Muscle layer of colon (tissue), 2 donors: ENCODE data around the gene STRADB.

Experiments
- H3K27ac ChIP-seq: one replicate; pipeline ENCODE4 v1.7.0; 2013; ENCODE audit warnings: low read depth, mild to moderate bottlenecking, low read length, moderate library complexity
- H3K27me3 ChIP-seq, 2 donors: one replicate each; pipeline ENCODE4 v1.7.0; 2013; ENCODE audit warnings: low read length in 2 of 2, mild to moderate bottlenecking in 2 of 2; ENCODE audit not compliant: insufficient read depth in 2 of 2, control insufficient read depth in 1 of 2
- H3K36me3 ChIP-seq: one replicate; pipeline ENCODE4 v1.7.0; 2013; ENCODE audit warnings: mild to moderate bottlenecking, low read length; ENCODE audit not compliant: insufficient read depth
- H3K4me1 ChIP-seq: one replicate; pipeline ENCODE4 v1.7.0; 2013; ENCODE audit warnings: mild to moderate bottlenecking, low read length; ENCODE audit not compliant: insufficient read depth
- H3K4me3 ChIP-seq, 2 donors: one replicate each; pipeline ENCODE4 v1.7.0; 2013; ENCODE audit warnings: low read length in 2 of 2, low read depth in 1 of 2, mild to moderate bottlenecking in 1 of 2, moderate library complexity in 1 of 2
- H3K9ac ChIP-seq: one replicate; pipeline ENCODE4 v1.7.0; 2013; ENCODE audit warnings: low read length
- H3K9me3 ChIP-seq: one replicate; pipeline ENCODE4 v1.7.0; 2013; ENCODE audit warnings: mild to moderate bottlenecking, low read length
- donor health status: abdominal sarcoma.
- donor health status: Adenocarcinoma of cecum.

STRADB gene

GRCh38 chr2:201450954-201451291 is 617 bp upstream of the STRADB start:
- H3K9me3 ChIP-seq = no peaks in the 10 kb centered on the region
- peaks cover 13% of the 10 kb centered on the region for H3K4me1 ChIP-seq
- no peaks in the 10 kb centered on the region for H3K36me3 ChIP-seq
- H3K27me3 ChIP-seq = no peaks in the 10 kb centered on the region
- H3K9ac ChIP-seq = peak overlapping the region; percentile 59
- H3K4me3 ChIP-seq = peak overlapping the region; percentile 94 to 97
- H3K27ac ChIP-seq = peak overlapping the region; percentile 96

- Histone ChIP-seq H3K4me3 (peak overlapping the region; percentile 94 to 97), H3K27me3 (no peaks in the 10 kb centered on the region), H3K36me3 (no peaks in the 10 kb centered on the region), H3K27ac (peak overlapping the region; percentile 83), H3K9ac (no peak overlapping the region), H3K4me1 (peaks cover 13% of the 10 kb centered on the region), H3K9me3 (no peaks in the 10 kb centered on the region)
Observed at GRCh38 chr2:201452058-201452921, 750 bp downstream of the STRADB start.

- Histone ChIP-seq H3K4me3 (peak overlapping the region in 1 of 2 donors; percentile 94), H3K27me3 (no peaks in the 10 kb centered on the region), H3K4me1 (peaks cover 13% of the 10 kb centered on the region), H3K9ac (no peak overlapping the region), H3K27ac (no peak overlapping the region), H3K36me3 (no peaks in the 10 kb centered on the region), H3K9me3 (no peaks in the 10 kb centered on the region)
Observed at GRCh38 chr2:201452922-201453643, 1.5 kb downstream of the STRADB start.

GRCh38 chr2:201458381-201458780 is 6.8 kb downstream of the STRADB start:
- Histone ChIP-seq H3K27ac (no peak overlapping the region), H3K9ac (no peak overlapping the region), H3K36me3 (peaks cover 22% of the 10 kb centered on the region), H3K27me3 (no peaks in the 10 kb centered on the region), H3K4me1 (no peaks in the 10 kb centered on the region), H3K9me3 (no peaks in the 10 kb centered on the region), H3K4me3 (no peak overlapping the region)

- no peak overlapping the region for H3K4me3 ChIP-seq
- H3K36me3 ChIP-seq = peaks cover 30% of the 10 kb centered on the region
- no peak overlapping the region for H3K27ac ChIP-seq
- H3K27me3 ChIP-seq = no peaks in the 10 kb centered on the region
- no peaks in the 10 kb centered on the region for H3K9me3 ChIP-seq
- H3K4me1 ChIP-seq = peaks cover 3% of the 10 kb centered on the region
- H3K9ac ChIP-seq = no peak overlapping the region
Observed at GRCh38 chr2:201460532-201460931, 9.0 kb downstream of the STRADB start.

- no peaks in the 10 kb centered on the region for H3K27me3 ChIP-seq
- H3K9me3 ChIP-seq = no peaks in the 10 kb centered on the region
- peaks cover 33% of the 10 kb centered on the region for H3K36me3 ChIP-seq
- no peak overlapping the region for H3K4me3 ChIP-seq
- H3K27ac ChIP-seq = peak overlapping the region; percentile 10
- peaks cover 5% of the 10 kb centered on the region for H3K4me1 ChIP-seq
- H3K9ac ChIP-seq = no peak overlapping the region
Observed at GRCh38 chr2:201464547-201464946, 13.0 kb downstream of the STRADB start.

GRCh38 chr2:201465524-201465971 is 14.0 kb downstream of the STRADB start:
- Histone ChIP-seq H3K4me3 (no peak overlapping the region), H3K27me3 (no peaks in the 10 kb centered on the region), H3K9me3 (no peaks in the 10 kb centered on the region), H3K4me1 (peaks cover 5% of the 10 kb centered on the region), H3K36me3 (peaks cover 36% of the 10 kb centered on the region), H3K9ac (no peak overlapping the region), H3K27ac (no peak overlapping the region)

- H3K36me3 ChIP-seq = peaks cover 40% of the 10 kb centered on the region
- H3K4me1 ChIP-seq = peaks cover 5% of the 10 kb centered on the region
- H3K4me3 ChIP-seq = no peak overlapping the region
- H3K9ac ChIP-seq = no peak overlapping the region
- no peaks in the 10 kb centered on the region for H3K27me3 ChIP-seq
- H3K9me3 ChIP-seq = no peaks in the 10 kb centered on the region
- H3K27ac ChIP-seq = no peak overlapping the region
Observed at GRCh38 chr2:201466050-201466675, 14.6 kb downstream of the STRADB start.

- Histone ChIP-seq H3K9ac (no peak overlapping the region), H3K9me3 (no peaks in the 10 kb centered on the region), H3K36me3 (peaks cover 45% of the 10 kb centered on the region), H3K27me3 (no peaks in the 10 kb centered on the region), H3K4me1 (peaks cover 5% of the 10 kb centered on the region), H3K4me3 (no peak overlapping the region), H3K27ac (no peak overlapping the region)
Observed at GRCh38 chr2:201467666-201468065, 16.1 kb downstream of the STRADB start.

GRCh38 chr2:201470821-201471731 is 19.5 kb downstream of the STRADB start:
- H3K36me3 ChIP-seq = peaks cover 52% of the 10 kb centered on the region

More at GRCh38 chr2:201470821-201471731, 19.5 kb downstream of the STRADB start:
- Histone ChIP-seq H3K9ac (no peak overlapping the region), H3K27me3 (no peaks in the 10 kb centered on the region), H3K4me3 (no peak overlapping the region), H3K27ac (no peak overlapping the region), H3K4me1 (no peaks in the 10 kb centered on the region), H3K9me3 (no peaks in the 10 kb centered on the region)
